Mesothelial cell of epicardium (in vitro differentiated cells): ENCODE results near the gene CEP20. TPM values are rescaled to one million over a fixed set of nuclear protein-coding genes. Genes with fewer than 3 reads are reported as not detected.

ENCODE experiments used
- DNase-seq, 2 experiments: peaks; one replicate each; pipeline ENCODE4 v3.0.0; 2021; ENCODE audit warnings: low spot score in 2 of 2; ENCODE audit not compliant: unreplicated experiment in 2 of 2
- H3K27ac Mint-ChIP-seq: 2 replicates; pipeline ENCODE4 v1.8.0; 2021; ENCODE audit warnings: mixed read lengths
- H3K27me3 Mint-ChIP-seq: 2 replicates; pipeline ENCODE4 v1.8.0; 2021; ENCODE audit warnings: low read depth, mixed read lengths
- H3K36me3 Mint-ChIP-seq: 2 replicates; pipeline ENCODE4 v1.8.0; 2021; ENCODE audit warnings: mixed read lengths
- H3K4me1 Mint-ChIP-seq: 2 replicates; pipeline ENCODE4 v1.8.0; 2021; ENCODE audit warnings: mixed read lengths
- H3K4me3 Mint-ChIP-seq: 2 replicates; pipeline ENCODE4 v1.8.0; 2021; ENCODE audit warnings: mild to moderate bottlenecking, moderate library complexity, mixed read lengths
- H3K9me3 Mint-ChIP-seq: 2 replicates; pipeline ENCODE4 v1.8.0; 2021; ENCODE audit warnings: mixed read lengths
- CTCF ChIP-seq: fragments of 200-600 bp; sonication (generic); IDR thresholded peaks from one replicate; pipeline ENCODE4 v1.5.0; 2021; ENCODE audit warnings: antibody characterized with exemption; ENCODE audit not compliant: unreplicated experiment
- total RNA-seq: library from RNA; stranded (reverse); gene quantifications from 3 replicates; pipeline ENCODE4 v1.2.1, GENCODE V29; 2021

Gene CEP20
- total RNA-seq, 1 donor from 2014 or later, result 23.3 TPM

GRCh38 chr16:15903960-15904359 is 15.6 kb upstream of the CEP20 start:
- H3K4me1 Mint-ChIP-seq, result no peaks in the 10 kb centered on the region
- peaks cover 5% of the 10 kb centered on the region for H3K9me3 Mint-ChIP-seq
- DNase-seq, result no peak
- peaks cover 2% of the 10 kb centered on the region for H3K27me3 Mint-ChIP-seq
- no peak for TF ChIP-seq CTCF
- no peak overlapping the region for H3K27ac Mint-ChIP-seq
- no peak overlapping the region for H3K4me3 Mint-ChIP-seq
- no peaks in the 10 kb centered on the region for H3K36me3 Mint-ChIP-seq

- no peak for DNase-seq
- TF ChIP-seq CTCF, result no peak
- peaks cover under 1% of the 10 kb centered on the region for H3K9me3 Mint-ChIP-seq
- no peaks in the 10 kb centered on the region for H3K36me3 Mint-ChIP-seq
- H3K27me3 Mint-ChIP-seq, result peaks cover 2% of the 10 kb centered on the region
- no peaks in the 10 kb centered on the region for H3K4me1 Mint-ChIP-seq
- H3K27ac Mint-ChIP-seq, result no peak overlapping the region
- no peak overlapping the region for H3K4me3 Mint-ChIP-seq
Measured at GRCh38 chr16:15900901-15901500, 12.6 kb upstream of the CEP20 start.

- Mint-ChIP-seq H3K4me1 (no peaks in the 10 kb centered on the region), H3K36me3 (no peaks in the 10 kb centered on the region), H3K27ac (no peak overlapping the region), H3K27me3 (peaks cover 2% of the 10 kb centered on the region), H3K4me3 (no peak overlapping the region), H3K9me3 (no peaks in the 10 kb centered on the region)
- no peak for DNase-seq
- no peak for TF ChIP-seq CTCF
Measured at GRCh38 chr16:15900357-15900756, 12.0 kb upstream of the CEP20 start.

- H3K27ac Mint-ChIP-seq, result no peak overlapping the region
Measured at GRCh38 chr16:15899538-15900100, 11.2 kb upstream of the CEP20 start.

GRCh38 chr16:15898654-15899053 is 10.3 kb upstream of the CEP20 start:
- peaks cover 5% of the 10 kb centered on the region for H3K27me3 Mint-ChIP-seq
- no peaks in the 10 kb centered on the region for H3K36me3 Mint-ChIP-seq
- H3K27ac Mint-ChIP-seq, result no peak overlapping the region
- H3K4me3 Mint-ChIP-seq, result no peak overlapping the region
- no peaks in the 10 kb centered on the region for H3K9me3 Mint-ChIP-seq
- no peak for DNase-seq
- no peaks in the 10 kb centered on the region for H3K4me1 Mint-ChIP-seq
- TF ChIP-seq CTCF, result no peak

More at GRCh38 chr16:15899538-15900100, 11.2 kb upstream of the CEP20 start:
- no peak for TF ChIP-seq CTCF
- peaks cover 2% of the 10 kb centered on the region for H3K27me3 Mint-ChIP-seq
- no peak for DNase-seq
- no peaks in the 10 kb centered on the region for H3K4me1 Mint-ChIP-seq
- H3K36me3 Mint-ChIP-seq, result no peaks in the 10 kb centered on the region
- H3K9me3 Mint-ChIP-seq, result no peaks in the 10 kb centered on the region
- H3K4me3 Mint-ChIP-seq, result no peak overlapping the region
